ENCODE data around the gene ANKFY1. TPM values are rescaled to one million over a fixed set of nuclear protein-coding genes. Genes with fewer than 3 reads are reported as not detected.

ANKFY1 gene
- total RNA-seq, 1 donor from 2014 or later: 80.5 TPM

- Mint-ChIP-seq H3K4me3 (ENCODE audit: unreplicated experiment) (no peak overlapping the region), H3K4me1 (ENCODE audit: low read depth, unreplicated experiment) (peaks cover 2% of the 10 kb centered on the region), H3K36me3 (ENCODE audit: unreplicated experiment) (no peaks in the 10 kb centered on the region), H3K27me3 (ENCODE audit: unreplicated experiment) (no peaks in the 10 kb centered on the region), H3K9me3 (ENCODE audit: unreplicated experiment) (no peaks in the 10 kb centered on the region), H3K27ac (ENCODE audit: unreplicated experiment) (no peak overlapping the region)
- no peak for DNase-seq
- no peak for TF ChIP-seq CTCF (IDR thresholded peaks at IDR 0.05; ENCODE audit: partially characterized antibody, unreplicated experiment)
Observed at GRCh38 chr17:4124999-4125398, 138.8 kb downstream of the ANKFY1 start.

- Mint-ChIP-seq H3K4me3 (ENCODE audit: unreplicated experiment) (no peak overlapping the region), H3K27me3 (ENCODE audit: unreplicated experiment) (peaks cover 4% of the 10 kb centered on the region), H3K36me3 (ENCODE audit: unreplicated experiment) (peaks cover 5% of the 10 kb centered on the region), H3K9me3 (ENCODE audit: unreplicated experiment) (no peaks in the 10 kb centered on the region), H3K4me1 (ENCODE audit: low read depth, unreplicated experiment) (no peaks in the 10 kb centered on the region), H3K27ac (ENCODE audit: unreplicated experiment) (no peak overlapping the region)
- no peak for TF ChIP-seq CTCF (IDR thresholded peaks at IDR 0.05; ENCODE audit: partially characterized antibody, unreplicated experiment)
- DNase-seq: no peak
Observed at GRCh38 chr17:4120332-4120731, 143.4 kb downstream of the ANKFY1 start.

DNA sequence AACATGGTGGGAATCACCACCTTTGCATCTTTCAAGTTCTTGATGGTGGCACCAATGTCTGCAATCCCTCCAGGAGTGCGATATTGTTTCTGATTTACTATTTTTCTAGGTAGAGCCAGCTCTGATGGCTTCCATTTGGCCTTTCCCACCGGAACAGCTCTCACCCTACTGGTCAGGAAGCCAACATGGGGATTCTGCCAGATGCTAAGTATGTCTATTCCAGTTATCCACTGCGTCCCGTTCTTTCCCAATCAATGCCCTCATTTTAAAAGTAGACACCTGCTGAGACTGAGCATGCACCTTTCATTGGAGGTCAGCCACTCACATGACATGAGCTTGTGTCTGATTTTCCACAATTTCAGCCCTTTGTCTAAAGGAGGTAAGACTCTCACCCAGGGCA lies 144.5 kb downstream of the ANKFY1 start:
- Mint-ChIP-seq H3K27ac (ENCODE audit: unreplicated experiment) (no peak overlapping the region), H3K27me3 (ENCODE audit: unreplicated experiment) (peaks cover 4% of the 10 kb centered on the region), H3K9me3 (ENCODE audit: unreplicated experiment) (no peaks in the 10 kb centered on the region), H3K36me3 (ENCODE audit: unreplicated experiment) (peaks cover 5% of the 10 kb centered on the region), H3K4me3 (ENCODE audit: unreplicated experiment) (no peak overlapping the region), H3K4me1 (ENCODE audit: low read depth, unreplicated experiment) (no peaks in the 10 kb centered on the region)
- no peak for DNase-seq
- no peak for TF ChIP-seq CTCF (IDR thresholded peaks at IDR 0.05; ENCODE audit: partially characterized antibody, unreplicated experiment)

GRCh38 chr17:4118015-4118743 lies 145.6 kb downstream of the ANKFY1 start:
- peaks cover 4% of the 10 kb centered on the region for H3K27me3 Mint-ChIP-seq (ENCODE audit: unreplicated experiment)
- H3K4me1 Mint-ChIP-seq (ENCODE audit: low read depth, unreplicated experiment): no peaks in the 10 kb centered on the region
- H3K27ac Mint-ChIP-seq (ENCODE audit: unreplicated experiment): no peak overlapping the region
- peaks cover 5% of the 10 kb centered on the region for H3K36me3 Mint-ChIP-seq (ENCODE audit: unreplicated experiment)
- H3K4me3 Mint-ChIP-seq (ENCODE audit: unreplicated experiment): no peak overlapping the region
- no peak for TF ChIP-seq CTCF (IDR thresholded peaks at IDR 0.05; ENCODE audit: partially characterized antibody, unreplicated experiment)
- DNase-seq: no peak
- no peaks in the 10 kb centered on the region for H3K9me3 Mint-ChIP-seq (ENCODE audit: unreplicated experiment)

- H3K9me3 Mint-ChIP-seq (ENCODE audit: unreplicated experiment): no peaks in the 10 kb centered on the region
- no peak for TF ChIP-seq CTCF (IDR thresholded peaks at IDR 0.05; ENCODE audit: partially characterized antibody, unreplicated experiment)
- H3K27ac Mint-ChIP-seq (ENCODE audit: unreplicated experiment): no peak overlapping the region
- no peaks in the 10 kb centered on the region for H3K4me1 Mint-ChIP-seq (ENCODE audit: low read depth, unreplicated experiment)
- H3K27me3 Mint-ChIP-seq (ENCODE audit: unreplicated experiment): peaks cover 4% of the 10 kb centered on the region
- H3K4me3 Mint-ChIP-seq (ENCODE audit: unreplicated experiment): no peak overlapping the region
- peaks cover 5% of the 10 kb centered on the region for H3K36me3 Mint-ChIP-seq (ENCODE audit: unreplicated experiment)
- DNase-seq: no peak
Observed at GRCh38 chr17:4116516-4116915, 147.3 kb downstream of the ANKFY1 start.

All from glutamatergic neuron (in vitro differentiated cells).